HG03457 (cell line): ENCODE data around the gene FARS2.
"Not testable (repeated sequence)": the region's sequence is repeated elsewhere in the genome, so short reads cannot be mapped to it uniquely, and the experiment has no call there.

ENCODE experiments used
- ATAC-seq: cut with Tn5 transposase; IDR thresholded peaks from one replicate; pipeline ENCODE4 v1.9.1; 2021; ENCODE audit warnings: moderate number of reproducible peaks; ENCODE audit not compliant: unreplicated experiment

Gene FARS2

GRCh38 chr6:5656226-5656625 lies 394.9 kb downstream of the FARS2 start:
- ATAC-seq: no peak

GRCh38 chr6:5656695-5657094 lies 395.4 kb downstream of the FARS2 start:
- not testable (repeated sequence) for ATAC-seq

GRCh38 chr6:5657684-5658430 lies 396.5 kb downstream of the FARS2 start:
- no peak for ATAC-seq

- no peak for ATAC-seq
Measured at GRCh38 chr6:5659467-5659866, 398.2 kb downstream of the FARS2 start.

GRCh38 chr6:5660772-5661171 lies 399.5 kb downstream of the FARS2 start:
- ATAC-seq: no peak

GRCh38 chr6:5662797-5663196 lies 401.5 kb downstream of the FARS2 start:
- no peak for ATAC-seq

- ATAC-seq: no peak
Measured at GRCh38 chr6:5663259-5663658, 401.9 kb downstream of the FARS2 start.

GRCh38 chr6:5663739-5664138 lies 402.4 kb downstream of the FARS2 start:
- ATAC-seq: no peak

GRCh38 chr6:5664149-5664548 lies 402.8 kb downstream of the FARS2 start:
- no peak for ATAC-seq

GRCh38 chr6:5665173-5665572 lies 403.9 kb downstream of the FARS2 start:
- no peak for ATAC-seq

GRCh38 chr6:5665667-5666066 lies 404.4 kb downstream of the FARS2 start:
- no peak for ATAC-seq

- ATAC-seq: no peak
Measured at GRCh38 chr6:5666695-5667094, 405.4 kb downstream of the FARS2 start.

GRCh38 chr6:5667737-5668136 lies 406.4 kb downstream of the FARS2 start:
- no peak for ATAC-seq

GRCh38 chr6:5670381-5670780 lies 409.1 kb downstream of the FARS2 start:
- ATAC-seq: no peak

GRCh38 chr6:5670811-5671561 lies 409.7 kb downstream of the FARS2 start:
- no peak for ATAC-seq

GRCh38 chr6:5671601-5672559 lies 410.6 kb downstream of the FARS2 start:
- ATAC-seq: no peak

- no peak for ATAC-seq
Measured at GRCh38 chr6:5672581-5673011, 411.3 kb downstream of the FARS2 start.

- ATAC-seq: no peak
Measured at GRCh38 chr6:5673019-5673790, 411.9 kb downstream of the FARS2 start.

- no peak for ATAC-seq
Measured at GRCh38 chr6:5674141-5674540, 412.8 kb downstream of the FARS2 start.

- no peak for ATAC-seq
Measured at GRCh38 chr6:5674721-5675120, 413.4 kb downstream of the FARS2 start.
